Mucosa of rectum (tissue), 2 donors: ENCODE measurements around the gene DSCAM.
A peak's percentile ranks its signal among the peaks of the same experiment; 100 is the strongest.

Experiments
- H3K27ac ChIP-seq, 2 donors: one replicate each; pipeline ENCODE4 v1.7.0; 2013; ENCODE audit warnings: inconsistent platforms in 2 of 2, low read depth in 2 of 2, low read length in 2 of 2
- H3K27me3 ChIP-seq, 2 donors: one replicate each; pipeline ENCODE4 v1.7.0; 2013; ENCODE audit warnings: low read length in 2 of 2; ENCODE audit not compliant: control insufficient read depth in 2 of 2, insufficient read depth in 2 of 2
- H3K36me3 ChIP-seq, 2 donors: one replicate each; pipeline ENCODE4 v1.7.0; 2013; ENCODE audit warnings: low read length in 2 of 2; ENCODE audit not compliant: control insufficient read depth in 2 of 2, insufficient read depth in 2 of 2
- H3K4me1 ChIP-seq, 2 donors: one replicate each; pipeline ENCODE4 v1.7.0; 2013; ENCODE audit warnings: low read length in 2 of 2, mild to moderate bottlenecking in 1 of 2; ENCODE audit not compliant: control insufficient read depth in 2 of 2, insufficient read depth in 2 of 2
- H3K4me3 ChIP-seq, 2 donors: one replicate each; pipeline ENCODE4 v1.7.0; 2013; ENCODE audit warnings: low read length in 2 of 2
- H3K9ac ChIP-seq, 2 donors: one replicate each; pipeline ENCODE4 v1.7.0; 2013; ENCODE audit warnings: low read length in 2 of 2, low read depth in 1 of 2, mild to moderate bottlenecking in 1 of 2
- H3K9me3 ChIP-seq, 2 donors: one replicate each; pipeline ENCODE4 v1.7.0; 2013; ENCODE audit warnings: low read length in 2 of 2; ENCODE audit not compliant: control insufficient read depth in 2 of 2
- donor health status: healthy.
- donor health status: Normal muscosa, but diverticular disease.

The DSCAM gene

DNA sequence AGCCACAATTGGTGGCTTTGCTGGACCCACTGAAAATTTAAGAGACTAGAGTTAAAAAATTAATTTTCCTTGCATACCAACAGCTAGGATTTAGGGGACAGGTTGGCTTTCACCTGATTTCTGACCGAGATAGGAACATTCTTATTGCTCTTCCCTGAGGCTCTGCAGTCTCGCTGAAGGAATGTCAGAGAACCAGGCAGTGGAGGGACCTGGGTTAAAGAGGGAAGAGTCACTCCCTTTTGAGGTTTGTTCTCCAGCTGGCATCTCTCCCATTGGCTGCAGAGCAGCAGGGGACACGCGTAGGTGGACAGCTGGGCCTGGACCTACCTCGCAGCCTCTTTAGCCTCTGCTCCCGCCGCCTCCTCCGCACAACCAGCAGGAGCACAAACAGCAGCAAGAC lies 772.2 kb downstream of the DSCAM start:
- Histone ChIP-seq H3K9me3 (no peaks in the 10 kb centered on the region), H3K27ac (no peak overlapping the region), H3K4me3 (no peak overlapping the region), H3K36me3 (no peaks in the 10 kb centered on the region), H3K4me1 (no peaks in the 10 kb centered on the region), H3K9ac (no peak overlapping the region), H3K27me3 (no peaks in the 10 kb centered on the region)

DNA sequence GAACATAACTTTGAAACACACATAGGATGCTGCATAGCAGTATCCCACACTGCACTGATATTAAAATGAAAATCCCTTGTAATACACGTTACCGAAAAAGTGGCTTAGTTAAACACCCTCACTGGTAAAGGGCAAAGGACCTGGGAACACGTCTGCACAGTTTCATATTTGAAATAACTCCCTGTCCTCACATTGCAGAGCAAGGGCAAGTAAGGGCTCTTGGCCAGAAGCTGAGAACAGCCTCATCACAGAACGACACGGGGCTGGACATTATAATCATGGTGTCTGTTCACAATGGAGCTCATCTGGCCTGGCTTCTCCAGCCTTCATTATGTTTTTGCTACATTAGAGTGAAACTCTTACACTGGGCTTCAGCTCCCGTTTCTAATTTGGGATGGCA lies 772.8 kb downstream of the DSCAM start:
- H3K9me3 ChIP-seq, result no peaks in the 10 kb centered on the region
- H3K36me3 ChIP-seq, result no peaks in the 10 kb centered on the region
- H3K27me3 ChIP-seq, result no peaks in the 10 kb centered on the region
- H3K27ac ChIP-seq, result no peak overlapping the region
- H3K9ac ChIP-seq, result no peak overlapping the region
- no peak overlapping the region for H3K4me3 ChIP-seq
- H3K4me1 ChIP-seq, result no peaks in the 10 kb centered on the region

DNA sequence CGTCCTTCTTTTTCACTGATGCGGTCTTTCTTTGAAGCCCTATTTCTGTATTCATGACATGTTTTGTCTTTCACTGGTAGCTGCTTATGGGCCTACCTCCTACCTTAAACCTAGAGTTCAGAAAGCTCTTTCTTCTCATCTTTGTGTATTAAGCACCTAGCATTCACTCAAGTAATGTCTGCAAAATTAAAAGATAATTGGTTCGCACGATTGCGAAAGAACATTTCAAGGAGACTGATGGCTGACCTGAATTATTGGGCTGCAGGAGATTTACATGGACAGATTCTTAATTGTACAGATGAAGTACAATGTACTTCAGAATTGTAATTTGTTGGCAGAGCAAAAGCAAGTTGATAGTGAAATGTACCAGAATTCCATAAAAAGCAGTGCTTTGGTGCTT lies 773.3 kb downstream of the DSCAM start:
- Histone ChIP-seq H3K27me3 (no peaks in the 10 kb centered on the region), H3K9me3 (no peaks in the 10 kb centered on the region), H3K9ac (no peak overlapping the region), H3K4me3 (no peak overlapping the region), H3K36me3 (no peaks in the 10 kb centered on the region), H3K27ac (no peak overlapping the region), H3K4me1 (no peaks in the 10 kb centered on the region)

DNA sequence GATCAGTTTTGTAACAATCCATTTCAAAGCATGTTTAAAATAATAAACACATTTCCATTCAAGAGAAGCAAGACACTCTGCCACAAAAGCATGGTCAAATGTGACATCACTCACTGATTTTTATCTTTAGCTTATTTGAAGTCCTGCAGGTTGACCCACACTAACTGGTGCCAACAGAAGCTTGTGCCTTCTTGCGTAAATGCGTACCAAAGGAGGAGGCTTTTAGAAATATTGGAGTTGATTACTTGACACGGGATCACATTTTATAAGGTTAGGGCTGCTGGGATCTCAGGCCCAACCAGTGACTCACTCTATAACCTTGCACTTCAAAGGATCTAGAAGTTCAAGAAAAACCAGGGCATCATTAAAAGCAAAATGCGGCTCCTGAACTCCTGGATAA lies 776.1 kb downstream of the DSCAM start:
- no peak overlapping the region for H3K27ac ChIP-seq
- no peak overlapping the region for H3K4me3 ChIP-seq
- H3K9me3 ChIP-seq, result no peaks in the 10 kb centered on the region
- H3K9ac ChIP-seq, result no peak overlapping the region
- no peaks in the 10 kb centered on the region for H3K4me1 ChIP-seq
- H3K36me3 ChIP-seq, result no peaks in the 10 kb centered on the region
- H3K27me3 ChIP-seq, result no peaks in the 10 kb centered on the region

DNA sequence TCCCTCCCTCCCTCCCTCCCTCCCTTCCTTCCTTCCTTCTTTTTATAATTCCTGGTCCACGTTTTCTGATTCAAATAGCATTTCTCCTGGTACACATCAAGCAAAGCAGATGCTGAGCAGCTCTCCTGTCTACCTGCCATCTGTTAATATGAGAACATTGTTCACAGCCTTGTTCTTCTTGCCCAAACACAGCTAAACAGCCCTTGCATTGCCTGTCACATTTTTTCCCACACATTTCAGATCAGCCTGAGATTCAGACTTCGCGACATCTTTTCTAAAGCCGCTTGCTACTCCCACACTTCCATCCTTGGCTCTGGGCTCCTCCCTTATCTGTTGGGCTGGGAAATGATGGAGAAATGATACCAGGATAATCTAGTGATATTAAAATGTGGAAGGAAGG lies 779.2 kb downstream of the DSCAM start:
- H3K27ac ChIP-seq, result no peak overlapping the region
- no peak overlapping the region for H3K4me3 ChIP-seq
- H3K4me1 ChIP-seq, result no peaks in the 10 kb centered on the region
- H3K9ac ChIP-seq, result no peak overlapping the region
- H3K9me3 ChIP-seq, result no peaks in the 10 kb centered on the region
- no peaks in the 10 kb centered on the region for H3K27me3 ChIP-seq
- H3K36me3 ChIP-seq, result no peaks in the 10 kb centered on the region

DNA sequence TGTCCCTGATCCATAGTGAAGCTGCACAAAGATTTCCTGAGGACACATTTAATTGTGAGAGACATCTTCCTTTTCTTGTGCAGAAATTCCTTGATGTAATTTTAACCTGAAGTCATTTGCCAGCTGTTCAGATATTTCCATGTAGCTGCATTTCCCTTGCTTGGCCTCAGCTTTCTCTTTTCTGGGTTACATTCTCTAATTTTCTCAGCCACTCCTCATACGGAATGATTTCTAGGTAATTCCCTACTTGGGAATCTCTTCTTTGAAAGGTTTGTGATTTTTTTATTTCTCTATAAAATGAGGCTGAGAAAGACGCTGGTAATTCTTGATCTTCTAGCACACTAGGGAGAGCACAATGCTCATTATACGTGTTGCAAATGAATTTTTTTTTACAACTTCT lies 780.7 kb downstream of the DSCAM start:
- Histone ChIP-seq H3K4me1 (no peaks in the 10 kb centered on the region), H3K9me3 (no peaks in the 10 kb centered on the region), H3K4me3 (no peak overlapping the region), H3K36me3 (no peaks in the 10 kb centered on the region), H3K27ac (no peak overlapping the region), H3K9ac (no peak overlapping the region), H3K27me3 (no peaks in the 10 kb centered on the region)

DNA sequence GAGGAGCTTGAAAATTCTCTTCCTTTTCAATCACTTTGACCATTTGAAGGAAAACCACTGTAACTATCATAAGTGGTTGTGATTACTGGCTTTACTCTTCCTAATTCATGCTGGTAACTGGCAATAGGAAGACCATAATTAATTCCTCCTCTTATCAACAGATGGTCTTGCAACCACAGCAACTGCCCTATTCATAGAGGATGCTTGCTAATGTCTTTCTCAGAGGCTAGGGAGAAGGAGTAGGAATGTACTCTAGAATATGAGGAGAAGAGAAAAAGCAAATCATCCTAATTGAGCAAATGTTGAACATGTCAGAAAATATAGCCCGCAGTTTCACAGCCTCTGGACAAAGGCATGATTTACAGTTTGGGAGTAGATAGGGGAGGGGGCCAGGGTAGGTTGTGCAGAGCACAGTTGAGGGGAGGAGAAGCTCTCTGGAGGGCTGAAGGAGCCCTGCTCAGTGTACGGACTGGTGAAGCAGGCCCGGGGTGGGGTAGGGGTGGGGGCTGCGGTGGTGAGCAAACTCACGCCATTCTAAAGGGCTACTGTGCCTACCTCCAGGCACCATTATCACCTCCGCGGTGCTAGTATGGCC lies 786.8 kb downstream of the DSCAM start:
- Histone ChIP-seq H3K4me3 (no peak overlapping the region), H3K27ac (no peak overlapping the region)

DNA sequence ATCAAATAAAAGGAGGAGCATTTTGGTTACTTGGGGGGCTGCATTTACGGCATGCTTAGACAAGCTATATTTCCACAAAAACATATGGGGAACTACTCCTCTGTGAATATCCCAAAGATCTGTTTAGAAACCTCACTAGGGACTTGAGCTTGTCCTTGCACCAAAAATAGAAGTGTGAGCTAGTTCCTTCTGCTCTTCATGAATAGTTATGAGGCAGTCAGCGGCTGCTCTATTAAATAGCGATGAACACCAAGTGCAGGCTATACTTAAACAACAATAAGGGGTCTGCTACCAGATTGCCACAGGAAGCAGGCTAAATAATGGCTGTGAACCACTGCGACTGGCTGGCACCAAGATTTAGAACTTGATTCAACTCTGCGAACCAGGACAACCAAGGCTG lies 789.6 kb downstream of the DSCAM start:
- Histone ChIP-seq H3K27ac (no peak overlapping the region), H3K27me3 (no peaks in the 10 kb centered on the region), H3K4me3 (no peak overlapping the region), H3K4me1 (no peaks in the 10 kb centered on the region), H3K9ac (no peak overlapping the region), H3K9me3 (no peaks in the 10 kb centered on the region), H3K36me3 (no peaks in the 10 kb centered on the region)

More for the DNA sequence above, 786.8 kb downstream of the DSCAM start:
- H3K36me3 ChIP-seq, result no peaks in the 10 kb centered on the region
- H3K4me1 ChIP-seq, result no peaks in the 10 kb centered on the region
- H3K9me3 ChIP-seq, result no peaks in the 10 kb centered on the region
- no peak overlapping the region for H3K9ac ChIP-seq
- H3K27me3 ChIP-seq, result no peaks in the 10 kb centered on the region

DNA sequence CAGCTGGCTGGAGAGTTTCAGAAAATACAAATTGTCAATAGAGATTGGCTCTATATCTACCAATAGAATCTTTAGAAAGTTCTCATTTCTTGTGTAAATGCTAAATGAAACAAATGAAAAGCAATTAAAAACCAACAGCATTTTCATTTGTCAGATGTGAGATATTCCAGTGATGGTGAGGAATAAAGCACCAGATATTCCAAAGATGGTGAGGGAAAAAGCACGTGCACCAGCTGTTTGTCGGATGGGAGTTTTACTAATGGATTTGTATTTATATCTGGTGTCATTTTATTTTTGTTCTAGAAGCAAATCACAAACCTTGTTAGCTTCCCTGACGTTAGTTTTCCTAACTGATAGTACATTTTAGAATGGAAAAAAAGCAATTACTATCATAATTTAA lies 790.9 kb downstream of the DSCAM start:
- H3K27ac ChIP-seq, result no peak overlapping the region

DNA sequence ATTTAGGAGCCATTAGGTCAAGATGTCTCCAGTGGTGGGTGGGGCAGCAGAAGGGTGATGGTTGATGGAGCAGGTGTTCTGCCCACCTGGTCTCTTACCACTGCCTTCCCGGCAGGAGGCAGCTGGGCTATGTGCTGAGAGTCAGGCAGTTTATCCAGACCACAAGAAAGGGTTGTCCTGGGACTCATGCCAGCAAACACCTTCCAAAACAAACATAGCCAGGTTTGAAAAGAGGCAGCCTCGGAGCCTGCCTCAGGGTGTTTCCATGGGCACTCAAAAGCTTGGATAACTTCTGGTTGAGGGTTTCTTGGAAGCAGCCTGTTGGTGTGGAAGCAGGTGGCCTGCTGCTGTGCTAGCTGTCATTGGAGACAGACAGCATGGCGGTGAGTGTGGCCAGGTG lies 792.6 kb downstream of the DSCAM start:
- Histone ChIP-seq H3K9me3 (no peaks in the 10 kb centered on the region), H3K27me3 (no peaks in the 10 kb centered on the region), H3K9ac (no peak overlapping the region), H3K27ac (peak overlapping the region in 1 of 2 donors; percentile 17), H3K4me1 (no peaks in the 10 kb centered on the region), H3K4me3 (no peak overlapping the region), H3K36me3 (no peaks in the 10 kb centered on the region)

More for the DNA sequence above, 790.9 kb downstream of the DSCAM start:
- Histone ChIP-seq H3K4me3 (no peak overlapping the region), H3K9me3 (no peaks in the 10 kb centered on the region), H3K27me3 (no peaks in the 10 kb centered on the region), H3K9ac (no peak overlapping the region), H3K36me3 (no peaks in the 10 kb centered on the region), H3K4me1 (no peaks in the 10 kb centered on the region)

DNA sequence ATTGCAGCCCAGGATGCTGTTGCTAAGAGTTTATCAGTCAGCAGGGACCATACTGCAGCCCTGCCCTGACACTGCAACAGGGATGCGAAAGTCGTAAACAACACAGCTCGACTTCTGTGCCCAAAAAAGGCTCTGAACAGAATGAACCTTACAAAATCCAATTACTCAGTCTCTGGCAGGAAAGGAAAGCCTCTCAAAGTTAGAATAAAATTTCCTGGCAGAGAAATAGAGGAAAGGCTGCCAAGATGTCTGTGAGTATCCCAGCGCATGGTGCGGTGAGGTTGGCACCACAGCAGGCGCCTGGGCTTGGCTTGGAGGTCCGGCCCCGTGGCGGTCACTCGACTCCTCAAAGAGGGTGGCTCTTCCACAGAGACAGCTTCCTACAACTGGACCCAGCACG lies 794.0 kb downstream of the DSCAM start:
- Histone ChIP-seq H3K4me3 (no peak overlapping the region), H3K9ac (no peak overlapping the region), H3K27ac (no peak overlapping the region), H3K36me3 (no peaks in the 10 kb centered on the region), H3K9me3 (no peaks in the 10 kb centered on the region), H3K4me1 (no peaks in the 10 kb centered on the region), H3K27me3 (no peaks in the 10 kb centered on the region)
